HepG2 (cell line): ENCODE measurements around the gene TMEM236. TPM values are rescaled to one million over a fixed set of nuclear protein-coding genes. Genes with fewer than 3 reads are reported as not detected.

Experiments used
- ARID5B ChIP-seq: IDR thresholded peaks from 2 replicates; pipeline ENCODE4 v1.4.0; 2020; ENCODE audit warnings: mild to moderate bottlenecking, missing genetic modification reagents
- GLI4 ChIP-seq: sonication (generic); formaldehyde crosslinking; IDR thresholded peaks from 2 replicates; pipeline ENCODE4 v1.5.1; 2020; ENCODE audit warnings: missing genetic modification reagents, mild to moderate bottlenecking, moderate library complexity, borderline replicate concordance
- GZF1 ChIP-seq: sonication (generic); formaldehyde crosslinking; IDR thresholded peaks from 2 replicates; pipeline ENCODE4 v1.5.1; 2020; ENCODE audit warnings: mild to moderate bottlenecking, missing genetic modification reagents
- KDM1A ChIP-seq: IDR thresholded peaks from 2 replicates; pipeline ENCODE4 v1.6.1; 2016; ENCODE audit warnings: missing compliant biosample characterization
- KLF12 ChIP-seq: sonication (generic); formaldehyde crosslinking; IDR thresholded peaks from 2 replicates; pipeline ENCODE4 v1.4.0; 2020; ENCODE audit warnings: missing genetic modification reagents, borderline replicate concordance
- NPAS2 ChIP-seq: sonication (generic); formaldehyde crosslinking; IDR thresholded peaks from 2 replicates; pipeline ENCODE4 v1.8.0; 2022; ENCODE audit warnings: mild to moderate bottlenecking, missing genetic modification reagents, borderline replicate concordance
- PAXIP1 ChIP-seq: sonication (generic); formaldehyde crosslinking; conservative IDR thresholded peaks from 2 replicates; pipeline ENCODE4 v1.4.0; 2020; ENCODE audit warnings: mild to moderate bottlenecking, missing genetic modification reagents, moderate library complexity
- PRDM4 ChIP-seq: sonication (generic); formaldehyde crosslinking; IDR thresholded peaks from 2 replicates; pipeline ENCODE4 v1.9.0; 2021; ENCODE audit warnings: missing genetic modification reagents, borderline replicate concordance
- RAD51 ChIP-seq: fragments of 450-650 bp; IDR thresholded peaks from 2 replicates; pipeline ENCODE4 v1.6.1; 2016; ENCODE audit warnings: borderline replicate concordance
- SKIL ChIP-seq: sonication (generic); formaldehyde crosslinking; IDR thresholded peaks from 2 replicates; pipeline ENCODE4 v1.8.0; 2022; ENCODE audit warnings: missing genetic modification reagents, mild to moderate bottlenecking, moderate library complexity, borderline replicate concordance
- YEATS4 ChIP-seq: sonication (generic); formaldehyde crosslinking; IDR thresholded peaks from 2 replicates; pipeline ENCODE4 v1.4.0; 2020; ENCODE audit warnings: missing genetic modification reagents, borderline replicate concordance
- ZBTB43 ChIP-seq: sonication (generic); formaldehyde crosslinking; conservative IDR thresholded peaks from 2 replicates; pipeline ENCODE4 v1.4.0; 2020; ENCODE audit warnings: missing genetic modification reagents
- ZNF124 ChIP-seq: sonication (generic); formaldehyde crosslinking; IDR thresholded peaks from 2 replicates; pipeline ENCODE4 v1.4.0; 2020; ENCODE audit warnings: missing genetic modification reagents
- ZNF232 ChIP-seq: sonication (generic); formaldehyde crosslinking; IDR thresholded peaks from 2 replicates; pipeline ENCODE4 v1.4.0; 2020; ENCODE audit warnings: missing genetic modification reagents, borderline replicate concordance
- polyA plus RNA-seq, 8 experiments: library from polyadenylated mRNA; depleted of rRNA in 3 of 8; stranded (reverse) in 7 of 8; unstranded in 1 of 8; fragments of >200 nt; fragmentation: Illumina TruSeq in 4 of 8; extraction: Trizol in 4 of 8; gene quantifications; 2 replicates each; pipeline versions ENCODE4 v1.2.1 to v1.2.3, GENCODE V29; 2011 to 2016; ENCODE audit warnings: low read depth in 4 of 8, missing spikeins in 1 of 8, mixed read lengths in 1 of 8; ENCODE audit not compliant: insufficient read depth in 1 of 8
- total RNA-seq, 5 experiments: library from RNA; depleted of rRNA; stranded (reverse); fragments of >200 nt; fragmentation: Illumina TruSeq; extraction: Trizol; gene quantifications; 2 replicates each; pipeline ENCODE4 v1.2.3, GENCODE V29; 2016; ENCODE audit warnings: low read depth in 1 of 5

Gene TMEM236
- total and polyA plus RNA-seq, 2 of the 13 experiments (the other 11 are each of a cell fraction or from before 2014, with no cell fraction given) = 0.04 to 0.08 TPM

GRCh38 chr10:17793823-17794644 is 42.0 kb downstream of the TMEM236 start (continued):
- TF ChIP-seq GLI4 (CRISPR knock-in tag) (no peak), ZBTB43 (no peak), ZNF232 (CRISPR knock-in tag) (no peak), KLF12 (CRISPR knock-in tag) (no peak), SKIL (CRISPR knock-in tag) (no peak), GZF1 (no peak), ARID5B (CRISPR knock-in tag) (peak; percentile 24; the same call in 1 of the 2 replicates), NPAS2 (CRISPR knock-in tag) (no peak), KDM1A (CRISPR knock-in tag) (no peak), PRDM4 (CRISPR knock-in tag) (no peak), YEATS4 (CRISPR knock-in tag) (no peak), PAXIP1 (CRISPR knock-in tag) (no peak), ZNF124 (CRISPR knock-in tag) (no peak), RAD51 (no peak)
